ENCODE measurements around the gene WT1. TPM values are rescaled to one million over a fixed set of nuclear protein-coding genes. Genes with fewer than 3 reads are reported as not detected.

Gene WT1
- total and polyA plus RNA-seq, 2 of the 4 experiments (the other 2 are of a cell fraction), result not detected

GRCh38 chr11:32451808-32452207, 16.5 kb upstream of the WT1 start:
- DNase-seq (no peak), ATAC-seq (ENCODE audit: low read depth) (no peak)
- dilution Hi-C loops (cut with HindIII; ENCODE audit: low sequenced_read_pairs, unreplicated experiment), result no loop called here
- ChIA-PET CTCF (no interaction called here), POLR2A (ENCODE audit: unreplicated experiment) (no interaction called here)
- Histone ChIP-seq H4K8ac (ENCODE audit: low read depth in 2 of 2, low read length in 2 of 2) (no peak overlapping the region), H4K20me1 (ENCODE audit: insufficient read depth, low read length) (no peaks in the 10 kb centered on the region), H2AK9ac (replicated peaks; ENCODE audit: low read depth, low read length, poor library complexity) (no peak overlapping the region), H3K56ac (ENCODE audit: extremely low read depth, insufficient read depth, low read length) (no peak overlapping the region), H3K9me3 (ENCODE audit: control insufficient read depth, insufficient read depth, low read length) (no peaks in the 10 kb centered on the region), H3K4me2 (ENCODE audit: low read depth, low read length) (no peak overlapping the region), H3K9ac (ENCODE audit: low read depth, low read length) (no peak overlapping the region), H3K23ac (ENCODE audit: low read depth, low read length) (no peak overlapping the region), H2BK5ac (ENCODE audit: low read depth, low read length, poor library complexity, severe bottlenecking) (no peak overlapping the region), H3K9me1 (ENCODE audit: insufficient read depth, low read length) (no peaks in the 10 kb centered on the region), H3K79me1 (ENCODE audit: low read depth in 1 of 2, low read length in 2 of 2) (no peaks in the 10 kb centered on the region), H2BK15ac (ENCODE audit: low read depth, low read length) (no peak overlapping the region), H3K4ac (ENCODE audit: low read depth, low read length) (no peak overlapping the region), H3K27me3 (ENCODE audit: control insufficient read depth, insufficient read depth, low read length) (peaks cover 1% of the 10 kb centered on the region; the same call in 1 of the 2 replicates), H2BK120ac (ENCODE audit: low read depth, low read length) (no peak overlapping the region), H2AFZ (replicated peaks; ENCODE audit: low read length, poor library complexity) (no peak overlapping the region), H3K4me1 (ENCODE audit: control insufficient read depth, insufficient read depth, low read length) (no peaks in the 10 kb centered on the region), H3K4me3 (ENCODE audit: insufficient read depth, low read depth, low read length) (no peak overlapping the region), H3K27ac (ENCODE audit: insufficient read depth, low read length) (no peak overlapping the region), H3K18ac (ENCODE audit: low read depth, low read length) (no peak overlapping the region), H3K36me3 (ENCODE audit: control insufficient read depth, insufficient read depth, low read length) (no peaks in the 10 kb centered on the region), H4K5ac (ENCODE audit: low read depth, low read length) (no peak overlapping the region), H4K91ac (ENCODE audit: insufficient read depth, low read depth, low read length) (no peak overlapping the region), H3K14ac (replicated peaks; ENCODE audit: low read depth, low read length) (no peak overlapping the region), H2BK20ac (ENCODE audit: low read depth, low read length) (no peak overlapping the region), H2AK5ac (ENCODE audit: low read depth, low read length) (no peak overlapping the region)
- intact Hi-C loops (cut with micrococcal nuclease), result no loop called here
- no CpG with 5 or more reads among the region's 4 CpGs for WGBS, 2 experiments (ENCODE audit: extremely low coverage in 2 of 2, insufficient read length in 1 of 2)
- TF ChIP-seq, protein P1, sequence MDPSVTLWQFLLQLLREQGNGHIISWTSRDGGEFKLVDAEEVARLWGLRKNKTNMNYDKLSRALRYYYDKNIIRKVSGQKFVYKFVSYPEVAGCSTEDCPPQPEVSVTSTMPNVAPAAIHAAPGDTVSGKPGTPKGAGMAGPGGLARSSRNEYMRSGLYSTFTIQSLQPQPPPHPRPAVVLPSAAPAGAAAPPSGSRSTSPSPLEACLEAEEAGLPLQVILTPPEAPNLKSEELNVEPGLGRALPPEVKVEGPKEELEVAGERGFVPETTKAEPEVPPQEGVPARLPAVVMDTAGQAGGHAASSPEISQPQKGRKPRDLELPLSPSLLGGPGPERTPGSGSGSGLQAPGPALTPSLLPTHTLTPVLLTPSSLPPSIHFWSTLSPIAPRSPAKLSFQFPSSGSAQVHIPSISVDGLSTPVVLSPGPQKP (IDR thresholded peaks at IDR 0.05; ENCODE audit: borderline replicate concordance, low read depth, low read length), result no peak
- TF ChIP-seq FOS (IDR thresholded peaks at IDR 0.05; ENCODE audit: low read depth, low read length), result no peak
- no peak for TF ChIP-seq RAD21 (IDR thresholded peaks at IDR 0.05; ENCODE audit: low read length)
- no peak for TF ChIP-seq RFX5 (IDR thresholded peaks at IDR 0.05; ENCODE audit: low read depth, low read length)
- TF ChIP-seq MXI1 (IDR thresholded peaks at IDR 0.05; ENCODE audit: borderline replicate concordance, low read depth, low read length), result no peak
- TF ChIP-seq POLR2A (IDR thresholded peaks at IDR 0.05; ENCODE audit: low read depth, low read length), result no peak
- TF ChIP-seq MAZ (IDR thresholded peaks at IDR 0.05; ENCODE audit: borderline replicate concordance, low read depth, low read length), result no peak
- no peak for TF ChIP-seq RCOR1 (IDR thresholded peaks at IDR 0.05; ENCODE audit: insufficient replicate concordance, low read length)
- TF ChIP-seq CEBPB (IDR thresholded peaks at IDR 0.05; ENCODE audit: low read depth, low read length), result no peak
- TF ChIP-seq BHLHE40 (IDR thresholded peaks at IDR 0.05; ENCODE audit: low read depth, low read length), result no peak
- TF ChIP-seq CTCF (conservative IDR thresholded peaks at IDR 0.05; ENCODE audit: low read depth, low read length), result no peak
- TF ChIP-seq CHD1 (IDR thresholded peaks at IDR 0.05; ENCODE audit: low read depth, low read length), result no peak
- TF ChIP-seq SMC3 (IDR thresholded peaks at IDR 0.05; ENCODE audit: low read depth, low read length), result no peak
- no peak for TF ChIP-seq NFE2L2 (IDR thresholded peaks at IDR 0.05; ENCODE audit: low read depth, low read length)
- TF ChIP-seq MAFK (IDR thresholded peaks at IDR 0.05; ENCODE audit: low read depth, low read length), result no peak
- TF ChIP-seq, protein P2, sequence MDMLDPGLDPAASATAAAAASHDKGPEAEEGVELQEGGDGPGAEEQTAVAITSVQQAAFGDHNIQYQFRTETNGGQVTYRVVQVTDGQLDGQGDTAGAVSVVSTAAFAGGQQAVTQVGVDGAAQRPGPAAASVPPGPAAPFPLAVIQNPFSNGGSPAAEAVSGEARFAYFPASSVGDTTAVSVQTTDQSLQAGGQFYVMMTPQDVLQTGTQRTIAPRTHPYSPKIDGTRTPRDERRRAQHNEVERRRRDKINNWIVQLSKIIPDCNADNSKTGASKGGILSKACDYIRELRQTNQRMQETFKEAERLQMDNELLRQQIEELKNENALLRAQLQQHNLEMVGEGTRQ (IDR thresholded peaks at IDR 0.05; ENCODE audit: low read depth, low read length), result no peak
- BruUV-seq (replicated peaks), result no TSS peak
- in situ Hi-C loops (cut with MboI; ENCODE audit: low sequenced_read_pairs), result no loop called here
